Activated T-helper 17 cell treated with anti-CD3 and anti-CD28 coated beads, Interleukin-2, amount 50 U/mL, for 72 hours (primary cell): ENCODE results near the gene LEP. TPM values are rescaled to one million over a fixed set of nuclear protein-coding genes. Genes with fewer than 3 reads are reported as not detected.
"Not testable (repeated sequence)": the region's sequence is repeated elsewhere in the genome, so short reads cannot be mapped to it uniquely, and the experiment has no call there.

ENCODE experiments used
- ATAC-seq: fragments of 150-1000 bp; cut with Tn5 transposase; replicated peaks from 2 replicates; pipeline ENCODE4 v1.10.0; 2021; ENCODE audit warnings: mild to moderate bottlenecking, moderate library complexity
- H3K27ac Mint-ChIP-seq: one replicate; pipeline ENCODE4 v1.8.0; 2022; ENCODE audit warnings: mixed read lengths
- H3K27me3 Mint-ChIP-seq: one replicate; pipeline ENCODE4 v1.8.0; 2022; ENCODE audit warnings: mixed read lengths
- H3K36me3 Mint-ChIP-seq: one replicate; pipeline ENCODE4 v1.8.0; 2022; ENCODE audit warnings: low read depth, mild to moderate bottlenecking, mixed read lengths
- H3K4me1 Mint-ChIP-seq: one replicate; pipeline ENCODE4 v1.8.0; 2022; ENCODE audit warnings: mixed read lengths
- H3K4me3 Mint-ChIP-seq: one replicate; pipeline ENCODE4 v1.8.0; 2022; ENCODE audit warnings: mild to moderate bottlenecking, mixed read lengths
- H3K9me3 Mint-ChIP-seq: one replicate; pipeline ENCODE4 v1.8.0; 2022; ENCODE audit warnings: mixed read lengths
- total RNA-seq, 2 donors: library from RNA; stranded (reverse); gene quantifications; one replicate each; pipeline ENCODE4 v1.2.3, GENCODE V29; 2022

LEP gene
- total RNA-seq, 2 donors from 2014 or later, result not detected

GRCh38 chr7:128287556-128287955 is 46.5 kb downstream of the LEP start:
- H3K27me3 Mint-ChIP-seq, result no peaks in the 10 kb centered on the region
- H3K4me1 Mint-ChIP-seq, result no peaks in the 10 kb centered on the region
- no peak overlapping the region for H3K27ac Mint-ChIP-seq
- no peak overlapping the region for H3K4me3 Mint-ChIP-seq
- peaks cover 8% of the 10 kb centered on the region for H3K36me3 Mint-ChIP-seq
- no peaks in the 10 kb centered on the region for H3K9me3 Mint-ChIP-seq
- no peak for ATAC-seq

GRCh38 chr7:128298004-128298403 is 56.9 kb downstream of the LEP start:
- not testable (repeated sequence) for ATAC-seq, H3K4me3 Mint-ChIP-seq, H3K4me1 Mint-ChIP-seq, H3K9me3 Mint-ChIP-seq, H3K27me3 Mint-ChIP-seq, H3K27ac Mint-ChIP-seq
- peaks cover 15% of the 10 kb centered on the region for H3K36me3 Mint-ChIP-seq

- no peaks in the 10 kb centered on the region for H3K9me3 Mint-ChIP-seq
- ATAC-seq, result no peak
- no peak overlapping the region for H3K27ac Mint-ChIP-seq
- no peak overlapping the region for H3K4me3 Mint-ChIP-seq
- H3K27me3 Mint-ChIP-seq, result no peaks in the 10 kb centered on the region
- H3K4me1 Mint-ChIP-seq, result no peaks in the 10 kb centered on the region
- H3K36me3 Mint-ChIP-seq, result peaks cover 18% of the 10 kb centered on the region
Observed at GRCh38 chr7:128299109-128299607, 58.1 kb downstream of the LEP start.

DNA sequence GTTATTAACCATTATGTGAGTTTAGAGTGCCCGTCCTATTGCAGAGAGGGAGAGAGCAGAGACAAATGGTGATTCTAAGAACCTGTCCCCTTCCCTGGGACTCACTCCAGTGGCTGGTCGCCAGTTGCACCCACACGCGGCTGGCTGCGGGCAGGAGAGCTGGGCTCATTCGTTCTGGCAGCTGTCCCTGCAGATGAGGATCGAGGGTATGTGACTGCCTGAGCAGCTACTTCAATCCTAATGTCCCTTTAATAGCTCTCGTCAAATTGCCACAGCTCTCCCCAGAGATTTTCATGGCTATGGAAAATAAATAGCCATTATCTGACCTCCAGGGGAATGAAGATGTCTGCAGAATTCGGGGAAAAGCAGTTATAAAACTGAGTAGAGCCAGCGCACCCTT is 61.1 kb downstream of the LEP start:
- no peak overlapping the region for H3K27ac Mint-ChIP-seq
- no peaks in the 10 kb centered on the region for H3K27me3 Mint-ChIP-seq
- H3K4me3 Mint-ChIP-seq, result no peak overlapping the region
- H3K9me3 Mint-ChIP-seq, result no peaks in the 10 kb centered on the region
- peaks cover 35% of the 10 kb centered on the region for H3K36me3 Mint-ChIP-seq
- ATAC-seq, result no peak
- H3K4me1 Mint-ChIP-seq, result no peaks in the 10 kb centered on the region

GRCh38 chr7:128303133-128303532 is 62.1 kb downstream of the LEP start:
- Mint-ChIP-seq H3K27me3 (no peaks in the 10 kb centered on the region), H3K27ac (no peak overlapping the region), H3K36me3 (peaks cover 45% of the 10 kb centered on the region), H3K4me1 (no peaks in the 10 kb centered on the region), H3K9me3 (no peaks in the 10 kb centered on the region), H3K4me3 (no peak overlapping the region)
- ATAC-seq, result no peak

DNA sequence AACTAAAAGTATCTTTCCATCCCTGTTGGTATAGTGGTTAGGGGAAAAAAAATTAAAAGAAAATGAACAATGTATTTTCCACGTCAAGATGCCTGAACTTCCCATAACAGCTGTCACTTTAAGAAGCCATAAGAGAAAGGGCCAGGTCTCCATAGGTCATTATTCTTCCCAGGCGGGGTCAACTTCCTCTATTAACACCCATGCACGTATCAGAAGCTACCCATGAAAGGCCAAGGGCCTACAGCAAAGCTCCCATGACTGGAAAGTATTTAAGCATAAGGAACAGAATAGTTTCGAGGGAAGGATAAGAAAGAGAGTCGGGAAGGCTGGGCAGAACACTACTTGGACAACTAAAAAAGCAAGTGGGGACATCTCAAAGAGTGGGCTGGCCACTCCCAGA is 62.6 kb downstream of the LEP start:
- no peak overlapping the region for H3K4me3 Mint-ChIP-seq
- no peaks in the 10 kb centered on the region for H3K27me3 Mint-ChIP-seq
- H3K9me3 Mint-ChIP-seq, result no peaks in the 10 kb centered on the region
- H3K36me3 Mint-ChIP-seq, result peaks cover 50% of the 10 kb centered on the region
- no peaks in the 10 kb centered on the region for H3K4me1 Mint-ChIP-seq
- no peak overlapping the region for H3K27ac Mint-ChIP-seq
- no peak for ATAC-seq

- no peak for ATAC-seq
- no peak overlapping the region for H3K27ac Mint-ChIP-seq
- H3K36me3 Mint-ChIP-seq, result peaks cover 56% of the 10 kb centered on the region
- H3K9me3 Mint-ChIP-seq, result no peaks in the 10 kb centered on the region
- no peak overlapping the region for H3K4me3 Mint-ChIP-seq
- no peaks in the 10 kb centered on the region for H3K4me1 Mint-ChIP-seq
- H3K27me3 Mint-ChIP-seq, result no peaks in the 10 kb centered on the region
Observed at GRCh38 chr7:128304212-128304611, 63.1 kb downstream of the LEP start.

DNA sequence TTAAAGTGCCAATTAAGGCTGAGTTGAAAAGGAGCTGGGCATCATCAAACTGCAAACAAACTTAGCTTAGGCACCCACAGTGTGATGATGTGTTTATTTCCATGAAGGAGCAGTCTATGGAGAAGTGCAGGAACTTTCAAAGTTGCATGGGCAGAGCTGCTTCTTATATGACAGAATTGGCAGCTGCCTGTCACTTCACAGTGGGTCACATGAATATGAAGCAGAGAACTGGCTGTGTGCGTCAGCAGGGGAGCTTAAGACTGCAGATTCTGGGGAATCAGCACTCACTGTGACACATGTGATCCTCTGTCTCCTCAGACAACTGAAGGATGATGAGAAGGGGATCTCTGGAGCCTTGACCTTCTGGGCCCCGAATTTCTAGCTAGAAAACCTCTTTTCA is 66.0 kb downstream of the LEP start:
- no peaks in the 10 kb centered on the region for H3K4me1 Mint-ChIP-seq
- no peak overlapping the region for H3K4me3 Mint-ChIP-seq
- H3K36me3 Mint-ChIP-seq, result peaks cover 85% of the 10 kb centered on the region
- no peaks in the 10 kb centered on the region for H3K27me3 Mint-ChIP-seq
- no peak overlapping the region for H3K27ac Mint-ChIP-seq
- no peak for ATAC-seq
- no peaks in the 10 kb centered on the region for H3K9me3 Mint-ChIP-seq

Other genes with a start within 250 kb of the LEP start
- under 1 TPM in 1 of 2 donors, not detected in 1; 0.13 TPM for gene LRRC4, start 209.8 kb upstream of the LEP start, total RNA-seq
- 10 to 100 TPM; 30.4 to 46.6 TPM for gene RBM28, start 102.6 kb downstream of the LEP start, total RNA-seq
- gene PRRT4, start 120.4 kb downstream of the LEP start, total RNA-seq, result under 1 TPM; 0.13 to 0.45 TPM
- gene IMPDH1, start 168.7 kb downstream of the LEP start, total RNA-seq, result 10 to 100 TPM; 62.7 to 95.6 TPM
- 1,000 to 10,000 TPM in 1 of 2 donors, 10 to 100 TPM in 1; 72.9 to 1,213 TPM for gene HILPDA, start 214.6 kb downstream of the LEP start, total RNA-seq
- 10 to 100 TPM; 29.5 to 49.5 TPM for gene METTL2B, start 235.5 kb downstream of the LEP start, total RNA-seq